Neutrophil (primary cell): ENCODE results near the gene CCDC9.

Source experiments
- H3K27ac ChIP-seq: fragments of 200-600 bp; sonication (generic); 2 replicates; pipeline ENCODE4 v1.5.1; 2016; ENCODE audit warnings: mild to moderate bottlenecking, moderate library complexity
- H3K27me3 ChIP-seq: fragments of 200-600 bp; sonication (generic); 2 replicates; pipeline ENCODE4 v1.6.0; 2016; ENCODE audit warnings: mild to moderate bottlenecking
- H3K36me3 ChIP-seq: fragments of 200-600 bp; sonication (generic); 2 replicates; pipeline ENCODE4 v1.5.1; 2017
- H3K4me1 ChIP-seq, 2 experiments: fragments of 200-600 bp in 1 of 2; sonication (generic) in 1 of 2; 1 replicate in 1 of 2; 2 replicates in 1 of 2; pipeline versions ENCODE4 v1.5.1 to v1.6.1; 2013 to 2016; ENCODE audit warnings: low read depth in 1 of 2, low read length in 1 of 2, mild to moderate bottlenecking in 1 of 2, moderate library complexity in 1 of 2; ENCODE audit not compliant: control insufficient read depth in 1 of 2, insufficient read depth in 1 of 2
- H3K4me3 ChIP-seq, 2 experiments: fragments of 200-600 bp in 1 of 2; sonication (generic) in 1 of 2; 1 replicate in 1 of 2; 2 replicates in 1 of 2; pipeline ENCODE4 v1.5.1; 2013 to 2016; ENCODE audit warnings: low read depth in 1 of 2, low read length in 1 of 2, mild to moderate bottlenecking in 1 of 2, moderate library complexity in 1 of 2
- H3K9me3 ChIP-seq: fragments of 200-600 bp; sonication (generic); 2 replicates; pipeline ENCODE4 v1.5.1; 2016
- CTCF ChIP-seq: fragments of 200-600 bp; sonication (generic); IDR thresholded peaks from 2 replicates; pipeline ENCODE4 v1.5.1; 2016; ENCODE audit warnings: antibody characterized with exemption

Gene CCDC9

GRCh38 chr19:47221080-47221841, 35.1 kb upstream of the CCDC9 start:
- H3K4me1 ChIP-seq: peaks cover 5 to 12% of the 10 kb centered on the region in 2 experiments
- H3K27ac ChIP-seq: no peak overlapping the region
- H3K27me3 ChIP-seq: no peaks in the 10 kb centered on the region
- H3K9me3 ChIP-seq: no peaks in the 10 kb centered on the region
- TF ChIP-seq CTCF: no peak
- H3K4me3 ChIP-seq: no peak overlapping the region
- peaks cover 23% of the 10 kb centered on the region for H3K36me3 ChIP-seq

DNA sequence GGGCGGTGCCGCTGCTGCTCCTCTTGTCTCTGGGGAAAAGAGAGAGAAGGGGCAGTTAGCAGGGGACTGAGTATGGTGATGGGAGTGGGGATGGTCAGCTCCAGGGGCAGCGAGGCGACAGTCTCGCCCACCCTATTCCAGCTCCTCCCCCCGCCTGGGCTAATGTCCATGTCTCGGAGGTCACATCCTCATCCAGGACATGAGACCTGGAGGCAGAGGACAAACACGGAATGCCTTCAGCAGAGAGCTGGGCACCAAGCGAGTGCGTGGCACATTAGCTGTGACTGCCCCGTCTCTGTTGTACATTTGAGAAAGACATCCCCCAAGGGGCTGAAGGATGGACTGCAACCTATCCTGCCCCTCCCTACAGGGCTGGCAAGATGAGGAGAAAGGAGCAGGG, 34.4 kb upstream of the CCDC9 start:
- H3K27ac ChIP-seq: no peak overlapping the region
- no peaks in the 10 kb centered on the region for H3K9me3 ChIP-seq
- TF ChIP-seq CTCF: no peak
- no peak overlapping the region for H3K4me3 ChIP-seq
- H3K27me3 ChIP-seq: no peaks in the 10 kb centered on the region
- peaks cover 26% of the 10 kb centered on the region for H3K36me3 ChIP-seq
- H3K4me1 ChIP-seq: peaks cover 10 to 18% of the 10 kb centered on the region in 2 experiments

DNA sequence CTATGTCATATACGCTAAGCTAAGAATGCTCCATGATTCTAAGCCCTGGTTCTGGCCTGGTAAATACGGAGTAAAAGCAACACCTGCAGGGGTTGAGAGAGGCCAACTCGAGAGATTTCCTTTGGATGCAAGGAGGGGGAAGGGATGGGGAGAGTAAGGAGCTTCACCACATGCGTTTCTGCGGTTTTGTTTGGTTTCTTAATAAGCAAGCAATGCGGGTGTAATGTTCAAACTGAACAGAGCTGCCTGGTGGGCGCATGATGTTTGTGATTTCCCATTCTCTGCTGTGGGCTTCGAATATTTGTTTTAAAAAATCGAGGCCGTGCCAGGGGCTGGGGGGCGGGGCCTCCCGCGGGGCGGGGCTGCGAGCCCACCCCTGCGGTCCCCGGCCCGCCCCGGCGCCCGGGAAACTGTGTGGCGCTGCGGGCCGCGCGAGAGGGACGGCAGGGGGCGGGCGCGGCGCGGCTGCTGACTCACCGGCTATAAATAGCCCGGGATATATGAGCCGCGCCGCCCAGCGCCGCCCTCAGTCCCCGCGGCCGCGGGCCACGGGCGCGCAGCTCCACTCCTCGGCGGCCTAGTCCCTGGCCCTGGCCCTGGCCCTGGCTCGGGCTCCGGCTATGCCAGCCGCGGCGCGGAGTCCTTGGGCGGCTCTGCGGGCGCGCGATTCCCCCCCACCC, 30.4 kb upstream of the CCDC9 start:
- Histone ChIP-seq H3K4me1 (peaks cover 41 to 50% of the 10 kb centered on the region in 2 experiments), H3K27me3 (peaks cover 20% of the 10 kb centered on the region)
- TF ChIP-seq CTCF: peak; percentile 49

GRCh38 chr19:47226426-47227351, 29.6 kb upstream of the CCDC9 start:
- H3K4me3 ChIP-seq: peak overlapping the region; percentile 92 to 100
- H3K36me3 ChIP-seq: peaks cover 17% of the 10 kb centered on the region
- peaks cover 46 to 56% of the 10 kb centered on the region in 2 experiments for H3K4me1 ChIP-seq
- H3K27ac ChIP-seq: peak overlapping the region; percentile 95
- H3K27me3 ChIP-seq: peaks cover 25% of the 10 kb centered on the region
- H3K9me3 ChIP-seq: no peaks in the 10 kb centered on the region
- TF ChIP-seq CTCF: no peak

More for the DNA sequence above, 30.4 kb upstream of the CCDC9 start:
- peak overlapping the region; percentile 95 for H3K27ac ChIP-seq
- H3K36me3 ChIP-seq: peaks cover 25% of the 10 kb centered on the region
- no peaks in the 10 kb centered on the region for H3K9me3 ChIP-seq
- H3K4me3 ChIP-seq: peak overlapping the region; percentile 92 to 100
